A172 (cell line): Measurements from ENCODE around the gene SLC25A47. TPM values are rescaled to one million over a fixed set of nuclear protein-coding genes. Genes with fewer than 3 reads are reported as not detected.
"Not testable (repeated sequence)": the region's sequence is repeated elsewhere in the genome, so short reads cannot be mapped to it uniquely, and the experiment has no call there.

ENCODE experiments used
- DNase-seq: peaks from one replicate; pipeline ENCODE4 v3.0.0-alpha.2; 2015; ENCODE audit warnings: low spot score
- total RNA-seq: library from RNA; depleted of rRNA; stranded (reverse); fragments of >200 nt; shearing (Covaris generic); gene quantifications from 2 replicates; pipeline ENCODE4 v1.2.3, GENCODE V29; 2014

SLC25A47 gene
- total RNA-seq, 1 experiment from 2014 or later, result not detected

DNA sequence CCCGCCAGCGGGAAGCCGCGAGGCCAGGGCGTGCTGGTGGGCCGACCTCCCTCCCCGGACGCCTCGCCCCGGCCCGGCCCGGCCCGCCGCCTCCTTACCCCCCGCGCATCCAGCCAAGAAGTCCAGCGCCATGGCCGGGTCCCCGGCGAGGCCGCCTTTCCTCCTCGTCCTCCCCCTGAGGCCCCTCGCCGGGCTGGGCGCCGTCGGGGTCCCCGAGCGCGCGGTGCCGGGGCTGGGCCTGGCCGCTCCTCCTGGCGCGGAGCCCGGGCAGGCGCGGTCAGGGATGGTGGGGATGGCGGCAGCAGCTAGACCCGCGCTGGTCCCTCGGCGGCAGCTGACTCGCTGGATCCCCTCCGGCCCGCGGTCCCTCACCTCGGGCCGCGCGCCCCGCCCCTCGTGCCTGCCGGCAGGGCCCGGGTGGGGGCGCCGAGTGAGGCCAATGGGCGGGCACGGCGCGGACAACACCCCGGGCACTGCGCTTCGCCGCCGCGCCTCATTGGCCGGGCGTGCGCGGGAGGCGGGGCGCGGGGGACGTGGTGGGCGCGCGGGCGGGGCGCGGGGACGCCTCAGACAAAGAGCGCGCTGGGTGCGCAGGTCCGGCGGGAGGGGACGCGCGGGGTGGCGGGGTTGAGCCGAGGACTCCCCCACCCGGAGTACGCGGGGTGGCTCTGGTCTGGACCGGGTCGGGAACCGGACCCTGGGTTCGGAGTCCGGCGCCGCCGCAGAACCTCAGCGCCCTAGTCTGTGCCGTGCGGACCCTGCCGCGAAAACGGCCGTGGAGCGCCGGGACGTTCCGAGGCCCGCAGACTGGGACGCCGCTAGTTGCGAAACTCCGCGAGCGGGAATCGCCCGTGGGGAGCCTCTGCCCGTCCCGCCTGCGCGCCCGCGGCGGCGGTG lies 16.8 kb upstream of the SLC25A47 start, which contains the start of gene SLC25A29:
Gene SLC25A29, minus strand, starts transcription at position 344 of the 897 bp plus-strand sequence. Its CDS starts 212 bp downstream, at position 132.
- DNase-seq, result peak; percentile 42

DNA sequence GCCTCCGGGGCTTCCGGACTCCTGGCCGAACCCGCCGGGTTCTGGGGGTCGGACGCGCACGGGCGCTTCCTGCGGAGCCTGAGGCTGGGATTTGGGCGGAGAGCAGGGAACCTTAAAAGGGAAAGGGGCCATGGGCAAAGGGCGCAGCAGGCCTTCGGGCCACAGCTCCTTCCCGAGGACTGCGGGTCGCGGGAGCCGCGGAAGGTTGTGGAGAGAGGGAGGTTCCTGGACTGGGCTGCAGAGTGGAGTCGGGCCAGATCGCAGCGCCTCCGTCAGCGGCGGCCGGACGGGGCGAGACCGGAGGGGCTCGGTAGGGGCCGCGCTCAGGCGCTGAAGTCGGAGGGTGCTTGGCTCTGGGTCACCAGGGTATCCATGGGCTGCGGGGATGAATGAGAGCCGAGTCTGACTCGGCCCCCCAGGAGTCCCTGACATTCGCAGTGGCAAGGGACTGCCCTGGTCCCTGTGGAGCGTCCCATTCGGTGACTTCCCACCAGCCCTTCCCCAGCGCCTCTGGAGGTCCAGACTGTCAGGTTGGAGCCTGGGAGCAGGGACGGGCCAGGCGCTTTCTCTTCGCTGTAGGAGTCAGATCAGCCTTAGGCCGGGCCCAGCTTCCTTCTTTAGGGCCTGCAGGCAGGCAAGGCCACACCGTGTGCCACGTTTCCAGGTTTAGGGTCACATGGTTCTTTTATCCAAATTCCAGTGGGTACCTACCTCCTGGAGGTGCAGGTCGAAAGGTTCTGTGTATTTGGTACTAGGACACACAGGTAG lies 16.0 kb upstream of the SLC25A47 start:
- DNase-seq, result no peak

DNA sequence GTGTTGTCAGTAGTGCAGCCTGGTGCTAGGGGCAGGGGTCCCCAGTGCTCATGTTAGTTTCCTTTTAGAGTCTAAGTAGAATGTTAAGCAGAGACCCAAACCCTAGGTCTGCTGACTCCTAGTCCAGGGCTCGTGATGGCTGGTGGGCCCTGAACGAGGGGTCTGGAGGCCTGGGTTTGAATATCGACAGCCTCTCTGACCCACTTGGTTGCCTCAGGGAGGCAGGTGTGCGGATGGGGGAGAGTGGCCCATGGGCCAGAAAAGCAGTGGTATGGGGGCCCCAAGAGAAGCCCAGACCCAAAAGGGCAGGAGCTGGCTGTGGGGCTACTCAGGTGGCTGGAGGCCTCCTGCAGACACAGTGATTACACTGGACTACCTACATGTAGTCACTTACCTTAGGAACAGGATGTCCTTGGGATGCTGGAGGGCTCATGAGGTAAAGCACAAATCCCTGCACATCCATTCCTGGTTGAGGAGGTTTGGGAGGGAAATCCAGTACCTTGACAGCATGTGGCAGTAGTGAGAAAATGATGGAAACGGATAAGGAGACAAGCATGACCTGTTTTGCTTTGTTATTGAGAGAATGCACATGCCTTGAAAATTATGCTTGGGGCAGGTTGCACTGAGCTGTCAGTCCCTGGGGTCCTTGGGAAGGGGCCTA lies 15.2 kb upstream of the SLC25A47 start:
- DNase-seq, result no peak

DNA sequence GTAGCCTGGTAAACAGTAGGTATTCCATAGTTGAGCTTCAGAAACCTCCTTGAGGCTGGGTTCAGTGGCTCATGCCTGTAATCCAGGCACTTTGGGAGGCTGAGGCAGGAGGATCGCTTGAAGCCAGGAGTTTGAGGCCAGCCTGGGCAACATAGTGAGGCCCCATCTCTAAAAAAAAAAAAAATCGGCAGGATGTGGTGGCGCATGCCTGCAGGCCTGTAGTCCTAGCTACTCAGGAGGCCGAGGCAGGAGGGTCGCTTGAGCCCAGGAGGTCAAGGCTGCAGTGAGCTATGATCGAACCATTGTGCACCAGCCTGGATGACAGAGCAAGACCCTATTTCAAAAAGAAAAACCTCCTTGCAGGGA lies 14.7 kb upstream of the SLC25A47 start:
- DNase-seq, result not testable (repeated sequence)

DNA sequence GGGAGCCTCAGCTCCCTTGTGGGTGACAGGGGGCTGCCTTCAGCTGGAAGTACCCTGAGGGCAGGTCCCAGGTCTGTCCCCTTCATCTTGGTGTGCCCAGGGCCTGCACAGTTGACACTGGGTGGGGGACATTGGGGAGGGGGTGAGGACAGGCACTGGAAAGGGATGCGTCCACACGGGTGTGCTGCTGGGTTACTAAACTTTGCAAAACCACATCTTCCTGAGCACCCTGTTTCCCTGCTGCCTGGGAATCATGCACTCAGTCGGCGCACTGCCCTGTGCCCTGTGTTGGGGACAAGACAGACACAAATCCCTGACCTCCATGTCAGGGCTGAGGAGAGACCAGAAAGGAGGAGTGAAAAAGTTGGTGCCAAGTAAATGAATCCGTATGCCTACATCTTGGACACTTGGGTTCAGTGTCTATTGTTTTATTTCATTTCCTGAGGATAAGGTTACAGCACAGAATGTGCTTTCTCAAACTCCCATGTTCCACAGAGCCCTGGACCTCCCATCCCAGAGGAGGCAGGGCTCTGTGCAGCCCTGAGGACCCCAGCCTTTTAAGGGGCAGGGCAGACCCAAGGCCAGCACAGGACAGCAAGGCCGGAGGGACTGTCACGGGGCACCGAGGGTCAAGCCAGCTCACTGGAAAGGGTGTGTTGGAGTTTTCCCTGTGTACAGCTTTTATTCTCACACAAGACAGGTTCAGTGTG lies 14.0 kb upstream of the SLC25A47 start:
- no peak for DNase-seq

DNA sequence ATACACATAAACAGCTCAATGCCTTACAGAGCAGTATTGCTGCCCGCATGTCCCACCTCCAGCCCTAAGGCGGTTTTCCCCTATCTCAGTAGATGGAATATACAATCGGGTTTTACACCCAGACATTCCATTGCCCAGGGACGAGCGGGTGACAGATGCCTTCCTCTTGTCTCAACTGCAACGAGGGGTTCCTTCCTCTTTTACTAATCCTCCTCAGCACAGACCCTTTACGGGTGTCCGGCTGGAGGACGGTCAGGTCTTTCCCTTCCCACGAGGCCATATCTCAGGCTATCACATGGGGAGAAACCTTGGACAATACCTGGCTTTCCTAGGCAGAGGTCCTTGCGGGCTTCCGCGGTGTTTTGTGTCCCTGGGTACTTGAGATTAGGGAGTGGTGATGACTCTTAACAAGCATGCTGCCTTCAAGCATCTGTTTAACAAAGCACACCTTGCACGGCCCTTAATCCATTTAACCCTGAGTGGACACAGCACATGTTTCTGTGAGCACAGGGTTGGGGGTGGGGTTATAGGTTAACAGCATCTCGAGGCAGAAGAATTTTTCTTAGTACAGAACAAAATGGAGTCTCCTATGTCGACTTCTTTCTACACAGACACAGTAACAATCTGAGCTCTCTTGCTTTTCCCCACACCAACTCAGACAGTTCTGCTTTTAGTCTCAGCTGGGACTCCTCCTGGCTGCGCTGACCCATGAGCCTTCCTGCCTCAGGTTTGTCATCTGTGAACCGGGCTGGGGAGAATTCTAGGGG lies 10.8 kb upstream of the SLC25A47 start:
- DNase-seq, result not testable (repeated sequence)

DNA sequence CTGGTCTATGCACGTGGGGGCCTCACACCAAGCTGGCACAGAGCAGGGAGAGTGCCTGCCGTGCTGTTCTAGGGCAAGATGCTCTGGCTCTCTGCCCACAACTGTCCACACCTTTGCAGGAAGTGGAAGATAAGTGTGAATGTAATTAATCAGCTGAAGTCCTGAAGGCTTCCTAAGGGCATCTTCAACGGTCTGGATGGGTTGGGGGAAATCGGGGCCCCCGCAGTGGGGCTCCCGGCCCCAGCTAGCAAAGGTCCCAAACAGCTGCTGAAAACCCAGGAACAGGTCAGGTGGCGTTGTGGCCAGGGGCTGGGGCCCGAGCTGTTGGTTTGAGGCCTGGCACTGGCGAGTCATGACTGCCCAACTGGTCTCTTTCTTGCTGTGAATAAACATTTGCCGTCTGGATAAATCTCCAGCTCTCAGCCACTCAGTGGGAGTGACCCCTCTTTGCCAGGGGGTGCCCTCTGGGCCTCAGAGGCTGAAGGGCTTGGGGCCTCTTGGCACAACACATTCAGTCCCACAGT lies 10.2 kb upstream of the SLC25A47 start:
- no peak for DNase-seq

DNA sequence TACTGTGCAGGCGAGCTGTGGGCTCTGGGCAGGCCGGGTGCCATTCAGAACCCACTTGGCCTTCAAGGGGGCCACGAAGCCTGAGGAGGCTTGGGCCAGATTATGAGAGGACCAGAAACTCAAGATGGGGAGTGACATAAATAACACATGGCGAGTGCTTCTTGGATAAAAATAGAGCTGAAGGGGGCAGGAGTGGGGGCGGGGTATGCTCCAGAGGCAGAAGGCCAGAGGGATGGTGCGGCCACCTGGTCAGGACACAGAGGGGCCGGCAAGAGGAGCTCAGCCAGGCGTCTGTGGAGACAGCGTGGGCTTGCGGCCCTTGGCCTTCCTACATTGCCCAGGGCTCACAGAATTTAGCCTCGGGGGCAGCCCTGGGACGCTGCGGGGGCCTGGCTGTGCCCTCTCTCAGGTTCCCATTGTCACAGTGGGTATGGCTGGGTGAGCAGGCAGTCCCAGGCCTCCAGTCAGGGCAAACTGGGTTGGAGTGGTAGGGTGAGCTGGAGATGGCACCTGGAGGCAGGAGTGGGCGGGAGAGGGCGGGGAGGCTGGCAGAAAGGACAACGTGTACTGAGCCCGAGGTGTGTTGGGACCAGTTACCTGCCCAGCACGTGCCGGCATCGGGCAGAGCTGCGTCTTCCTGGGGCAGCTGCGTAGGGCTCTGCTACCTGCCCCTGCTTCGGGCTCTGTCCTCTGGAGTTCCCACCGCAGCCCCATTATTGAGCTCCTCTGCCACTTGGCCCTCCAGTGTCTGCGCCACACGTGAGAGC lies 9.5 kb upstream of the SLC25A47 start:
- DNase-seq, result no peak

DNA sequence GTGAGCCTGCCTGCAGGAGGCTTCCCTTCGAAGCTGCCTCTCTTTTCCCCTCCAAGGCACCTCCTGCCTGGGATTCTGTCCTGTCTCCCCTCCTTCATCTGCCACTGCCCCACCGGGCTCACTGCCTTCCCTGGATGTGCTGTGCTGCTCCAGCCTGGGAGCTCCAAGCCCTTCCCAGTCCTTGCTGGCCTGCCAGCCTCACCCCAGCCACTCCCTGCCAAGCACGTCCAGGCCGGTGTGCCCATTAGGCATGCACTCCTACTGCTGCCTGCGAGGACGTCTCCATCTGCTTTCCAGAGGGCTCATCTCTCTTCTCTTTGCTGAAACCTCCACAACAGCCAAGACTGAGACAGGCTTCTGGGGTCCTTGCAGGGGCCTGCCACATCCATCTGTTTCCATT lies 8.4 kb upstream of the SLC25A47 start:
- DNase-seq, result no peak

DNA sequence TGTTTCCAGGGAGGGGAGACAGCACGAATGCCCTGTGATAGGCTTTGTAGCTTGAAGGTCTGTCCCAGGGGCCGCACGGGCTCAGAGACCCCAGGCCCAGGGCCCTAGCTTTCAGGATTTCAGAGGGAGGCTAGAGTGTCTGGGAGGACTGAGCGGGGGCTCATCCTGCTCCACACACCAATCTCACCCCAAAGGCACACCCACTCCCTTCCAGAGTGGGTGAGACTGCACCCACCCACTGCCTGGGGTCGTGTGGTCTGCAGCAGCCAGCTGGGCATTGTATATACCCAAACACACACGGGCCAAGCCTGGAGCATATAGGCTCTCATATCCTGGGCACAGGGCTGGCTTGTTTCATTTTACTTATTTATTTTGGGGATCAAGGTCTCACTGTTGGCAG lies 5.8 kb upstream of the SLC25A47 start:
- DNase-seq, result no peak

DNA sequence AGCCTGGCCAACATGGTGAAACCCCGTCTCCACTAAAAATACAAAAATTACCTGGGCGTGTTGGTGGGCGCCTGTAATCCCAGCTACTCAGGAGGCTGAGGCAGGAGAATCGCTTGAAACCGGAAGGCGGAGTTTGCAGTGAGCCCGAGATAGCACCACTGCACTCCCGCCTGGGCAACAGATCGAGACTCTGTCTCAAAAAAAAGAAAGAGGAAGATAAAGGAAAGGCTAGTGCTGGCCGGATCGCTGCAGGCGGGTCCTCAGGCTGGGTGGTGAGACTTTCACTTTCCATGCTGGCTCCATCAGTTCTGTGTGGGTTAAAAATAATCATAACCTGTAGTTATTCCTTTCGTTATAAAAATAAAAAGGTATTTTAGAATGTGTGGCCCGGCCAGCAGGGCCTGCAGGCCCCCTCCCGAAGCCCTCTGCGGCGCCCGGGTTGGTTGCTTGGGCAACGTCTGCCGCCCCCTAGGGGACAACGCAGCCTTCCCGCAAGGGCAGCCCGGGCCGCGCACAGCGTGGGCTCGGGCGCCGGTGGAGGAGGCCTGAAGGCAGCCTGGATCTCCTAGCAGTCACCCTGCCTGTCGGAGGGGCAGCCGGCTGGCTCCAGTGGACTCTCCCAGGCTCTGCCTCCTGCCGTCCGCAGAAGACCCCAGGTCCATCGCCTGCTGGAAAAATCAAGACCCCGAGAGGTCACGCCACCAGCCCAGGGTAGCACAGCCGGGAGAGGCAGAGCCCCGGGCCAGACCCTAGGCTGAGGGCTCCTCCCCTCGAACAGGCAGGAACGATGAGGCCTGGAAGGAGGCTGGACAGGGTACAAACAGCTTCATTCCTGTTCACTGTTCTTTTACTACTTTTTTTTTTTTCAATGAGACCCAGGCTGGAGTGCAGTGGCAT lies 5.0 kb upstream of the SLC25A47 start:
- DNase-seq, result no peak

DNA sequence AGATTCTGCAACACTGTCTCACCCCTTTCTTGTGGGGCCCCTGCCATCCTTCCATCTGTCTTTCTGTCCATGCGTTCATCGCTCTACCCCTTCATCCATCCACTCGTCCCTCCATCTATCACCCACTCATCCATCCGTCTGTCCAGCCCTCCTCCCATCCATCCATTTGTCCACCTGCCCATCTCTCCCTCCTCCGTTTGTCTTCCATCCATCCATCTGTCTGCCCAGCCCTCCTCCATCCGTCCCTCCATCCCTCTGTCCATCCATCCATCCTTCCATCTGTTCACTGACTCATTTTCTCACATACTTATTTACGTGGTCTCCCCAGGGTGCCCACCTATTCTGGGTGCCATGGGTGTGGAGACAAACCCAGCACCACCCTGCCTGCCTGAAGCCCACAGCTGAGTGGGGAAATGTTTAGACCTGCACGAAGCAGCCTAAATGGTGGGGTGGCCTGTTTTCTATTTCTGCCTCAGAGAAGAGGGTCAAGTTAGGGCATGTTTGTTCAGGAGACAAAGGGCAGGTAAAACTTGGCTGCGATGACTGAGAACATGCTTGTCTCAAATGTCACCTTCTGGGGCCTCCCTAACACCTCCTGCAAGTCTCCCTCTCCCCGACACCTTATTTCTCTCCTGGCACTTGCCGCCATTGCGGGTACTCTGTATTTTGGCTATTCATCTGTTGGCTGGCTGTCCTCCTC lies 2.8 kb upstream of the SLC25A47 start:
- no peak for DNase-seq

DNA sequence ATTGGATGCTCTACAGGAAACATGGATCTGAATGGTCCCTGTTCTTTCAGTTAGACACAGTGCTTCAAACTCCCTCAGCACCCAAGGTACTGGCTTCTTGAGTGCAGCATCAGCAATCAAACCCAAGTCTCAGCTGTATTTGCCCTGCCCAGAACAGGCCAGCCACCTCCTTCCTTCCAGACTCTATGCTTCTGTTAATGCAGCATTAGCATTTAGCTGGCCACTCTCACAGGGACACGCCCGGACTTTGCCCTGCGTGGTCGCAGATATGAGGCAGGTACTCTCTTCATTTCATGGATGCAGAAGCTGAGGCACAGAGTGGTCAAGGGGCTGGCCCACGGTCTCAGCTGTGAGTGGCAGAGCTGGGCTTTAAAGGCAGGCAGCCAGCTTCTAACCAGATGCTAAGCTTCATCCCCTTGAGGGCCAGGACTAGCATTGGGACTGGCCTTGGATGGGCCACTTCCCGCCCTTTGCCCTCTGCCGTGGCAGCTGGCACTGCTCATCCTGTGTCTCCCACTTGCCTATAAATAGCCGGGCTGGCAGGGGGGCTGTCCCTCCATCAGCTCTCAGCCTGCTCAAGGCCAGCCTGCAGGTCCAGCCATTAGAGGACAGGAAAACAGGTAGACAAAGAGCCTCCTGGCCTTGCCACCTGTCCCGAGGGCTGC lies 1.5 kb upstream of the SLC25A47 start:
- DNase-seq, result no peak

DNA sequence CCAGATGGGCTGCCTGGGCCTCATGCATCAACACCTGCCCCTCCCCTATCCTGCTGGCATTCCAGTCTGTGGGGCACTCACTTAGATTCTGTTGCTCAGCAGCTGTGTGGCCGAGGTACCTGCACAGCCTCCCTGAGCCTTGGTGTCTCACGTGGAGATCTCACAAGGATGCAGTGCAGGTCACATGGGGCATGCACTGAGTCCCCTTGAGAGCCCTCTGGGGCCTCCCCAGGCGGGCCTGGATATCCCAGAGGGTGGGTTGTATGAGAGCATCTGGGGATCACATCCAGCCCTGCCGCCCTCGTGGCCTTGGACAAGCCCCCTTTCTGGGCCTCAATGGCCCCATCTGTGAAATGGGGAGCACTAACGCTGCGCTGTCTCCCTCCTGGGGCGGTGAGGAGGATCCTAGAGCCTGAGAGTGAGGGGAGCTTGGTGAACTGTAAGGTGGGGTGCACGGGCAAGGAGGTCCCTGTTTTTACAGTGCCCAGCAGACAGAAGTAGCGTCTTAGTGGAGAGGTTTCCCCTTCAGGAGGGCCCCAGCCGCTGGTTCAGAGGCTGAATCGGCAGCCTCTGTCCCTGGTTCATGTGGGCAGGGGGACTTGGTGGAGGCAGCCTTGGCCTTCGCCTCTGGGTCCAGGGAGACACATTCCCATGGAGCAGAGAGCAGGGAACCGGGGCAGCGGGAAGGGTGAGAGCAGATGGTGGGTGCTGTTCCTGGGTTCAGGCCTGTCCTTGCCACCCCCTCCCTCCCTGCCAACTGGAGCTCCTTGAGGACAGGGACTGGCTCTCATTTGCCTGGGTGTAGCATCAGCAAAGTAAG lies 791 bp upstream of the SLC25A47 start:
- DNase-seq, result no peak

DNA sequence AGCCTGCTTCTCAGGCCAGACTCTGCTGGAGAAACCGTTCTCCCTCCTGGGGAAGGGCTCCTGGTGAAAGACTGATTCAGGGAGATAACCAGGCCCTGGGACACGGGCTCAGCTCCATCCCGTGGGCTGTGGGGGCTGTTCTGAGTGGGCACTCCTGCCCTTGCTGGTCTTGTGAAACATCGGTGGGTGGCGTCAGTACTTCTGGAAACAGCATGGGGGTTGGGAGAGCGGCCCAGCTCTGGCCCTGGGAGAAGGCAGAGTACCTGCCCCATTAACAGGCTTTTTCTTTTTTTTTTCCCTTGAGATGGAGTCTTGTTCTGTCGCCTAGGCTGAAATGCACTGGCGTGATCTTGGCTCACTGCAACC lies 786 bp downstream of the SLC25A47 start:
- DNase-seq, result no peak

DNA sequence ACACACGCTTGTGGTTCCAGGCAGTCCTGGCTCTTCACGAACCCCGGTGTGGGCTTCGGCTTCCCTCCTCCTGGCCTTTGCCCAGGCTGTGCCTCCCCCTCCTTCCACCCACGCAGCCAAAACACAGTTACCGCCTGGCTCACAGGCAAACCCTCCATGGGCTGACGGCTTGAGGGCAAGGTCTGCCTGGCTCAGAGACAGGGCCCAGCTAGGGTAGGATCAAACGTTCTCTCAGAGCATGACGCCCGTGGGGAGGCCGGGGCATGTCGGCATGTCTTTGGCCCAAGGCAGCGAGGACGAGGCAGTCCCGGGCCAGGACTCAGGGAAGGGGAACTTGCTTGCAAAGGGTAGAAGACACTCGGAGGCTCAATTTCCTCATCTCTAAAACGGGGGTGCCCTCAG lies 2.1 kb downstream of the SLC25A47 start:
- DNase-seq, result no peak

DNA sequence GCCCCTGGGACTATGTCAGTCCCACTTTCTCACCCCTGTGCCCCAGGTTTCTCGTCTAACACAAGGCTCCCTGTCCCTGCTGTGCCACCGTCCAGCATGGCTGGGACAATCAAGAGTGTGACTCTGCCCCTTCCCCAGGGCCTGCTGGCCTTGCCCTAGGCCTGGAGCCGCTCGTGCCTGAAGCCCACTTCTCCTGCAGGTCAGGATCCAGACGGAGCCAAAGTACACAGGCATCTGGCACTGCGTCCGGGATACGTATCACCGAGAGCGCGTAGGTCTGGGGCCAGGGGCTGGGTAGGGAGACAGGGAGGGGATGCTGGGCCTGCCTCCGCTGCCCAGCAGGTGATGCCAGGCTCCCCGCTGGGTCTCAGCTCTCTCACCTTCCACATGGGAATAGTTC lies 2.8 kb downstream of the SLC25A47 start:
- no peak for DNase-seq
